ENCODE data around the gene GPR18. TPM values are rescaled to one million over a fixed set of nuclear protein-coding genes. Genes with fewer than 3 reads are reported as not detected.

GPR18 gene
- total RNA-seq, 1 experiment from 2014 or later: not detected

DNA sequence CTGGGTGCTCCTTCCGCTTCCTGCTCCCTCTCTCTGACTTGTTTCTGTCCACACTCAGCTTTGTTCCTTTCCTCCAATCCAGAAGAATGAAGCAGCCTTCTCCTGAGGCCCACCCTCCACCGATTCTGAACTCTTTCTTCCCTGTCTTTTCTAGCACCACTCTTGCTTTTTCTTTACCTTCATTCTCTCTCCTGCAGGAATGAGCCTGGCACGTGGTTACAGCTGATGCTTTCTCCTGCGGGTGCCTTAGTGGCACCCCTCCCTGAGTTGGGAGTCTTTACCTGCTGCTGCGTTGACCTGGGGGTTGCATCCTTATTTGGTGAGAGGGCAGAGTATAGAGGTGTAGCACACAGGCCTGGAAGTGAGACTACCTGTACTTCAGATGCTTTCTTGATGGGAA, 51.3 kb downstream of the GPR18 start:
- H3K4me3 ChIP-seq (ENCODE audit: low read depth, low read length, poor library complexity, severe bottlenecking): no peak overlapping the region
- POLR2A ChIA-PET (ENCODE audit: low non-redundant PET): no interaction called here
- intact Hi-C loops (cut with micrococcal nuclease; ENCODE audit: unreplicated experiment): no loop called here
- H3K9me3 ChIP-seq (ENCODE audit: low read depth, low read length, poor library complexity, severe bottlenecking): no peaks in the 10 kb centered on the region
- H3K27me3 ChIP-seq (replicated peaks; ENCODE audit: insufficient read depth, low read depth, low read length, poor library complexity): no peaks in the 10 kb centered on the region
- TF ChIP-seq EZH2 (IDR thresholded peaks at IDR 0.05; ENCODE audit: borderline replicate concordance, low read depth, low read length, poor library complexity, severe bottlenecking) (no peak), CTCF (conservative IDR thresholded peaks at IDR 0.05; ENCODE audit: low read depth, low read length) (no peak)
- CTCF ChIA-PET: no interaction called here
- BruUV-seq (replicated peaks): no TSS peak
- H3K36me3 ChIP-seq (ENCODE audit: insufficient read depth, low read length, poor library complexity, severe bottlenecking): no peaks in the 10 kb centered on the region
- no peak for DNase-seq (ENCODE audit: low spot score)
- H3K27ac ChIP-seq (ENCODE audit: low read depth, low read length, poor library complexity, severe bottlenecking): no peak overlapping the region
- H3K4me1 ChIP-seq (ENCODE audit: insufficient read depth, low read length, poor library complexity, severe bottlenecking): no peaks in the 10 kb centered on the region

GRCh38 chr13:99206226-99206625, 52.0 kb downstream of the GPR18 start:
- CTCF ChIA-PET: no interaction called here
- no TSS peak for BruUV-seq (replicated peaks)
- intact Hi-C loops (cut with micrococcal nuclease; ENCODE audit: unreplicated experiment): no loop called here

DNA sequence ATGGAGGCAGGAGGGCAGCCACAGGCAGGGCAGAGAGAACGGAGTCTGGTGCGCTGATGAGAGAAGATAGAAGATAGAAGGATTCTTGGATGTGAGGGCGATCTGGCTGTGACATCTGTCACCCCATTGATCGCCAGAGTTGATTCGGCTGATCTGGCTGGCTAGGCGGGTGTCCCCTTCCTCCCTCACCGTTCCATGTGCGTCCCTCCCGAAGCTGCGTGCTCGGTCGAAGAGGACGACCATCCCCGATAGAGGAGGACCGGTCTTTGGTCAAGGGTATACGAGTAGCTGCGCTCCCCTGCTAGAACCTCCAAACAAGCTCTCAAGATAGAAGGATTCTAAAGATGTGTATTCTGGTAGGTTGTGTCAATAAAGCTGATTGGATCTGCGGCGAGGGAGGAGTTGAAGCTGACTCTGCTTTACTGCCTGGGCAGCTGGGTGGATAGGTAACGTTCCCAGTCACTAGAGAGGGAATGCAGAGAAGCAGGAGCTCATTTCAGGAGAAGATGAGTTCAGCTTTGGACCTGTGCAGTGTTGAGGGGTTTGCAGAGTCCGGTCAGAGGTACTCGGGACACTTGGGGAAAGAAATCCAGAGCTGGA, 52.5 kb downstream of the GPR18 start:
- BruUV-seq (replicated peaks): no TSS peak

More at GRCh38 chr13:99206226-99206625, 52.0 kb downstream of the GPR18 start:
- DNase-seq (ENCODE audit: low spot score): no peak
- no peak overlapping the region for H3K4me3 ChIP-seq (ENCODE audit: low read depth, low read length, poor library complexity, severe bottlenecking)
- H3K27ac ChIP-seq (ENCODE audit: low read depth, low read length, poor library complexity, severe bottlenecking): no peak overlapping the region
- no peaks in the 10 kb centered on the region for H3K9me3 ChIP-seq (ENCODE audit: low read depth, low read length, poor library complexity, severe bottlenecking)
- POLR2A ChIA-PET (ENCODE audit: low non-redundant PET): no interaction called here
- no peaks in the 10 kb centered on the region for H3K36me3 ChIP-seq (ENCODE audit: insufficient read depth, low read length, poor library complexity, severe bottlenecking)
- H3K27me3 ChIP-seq (replicated peaks; ENCODE audit: insufficient read depth, low read depth, low read length, poor library complexity): no peaks in the 10 kb centered on the region
- no peaks in the 10 kb centered on the region for H3K4me1 ChIP-seq (ENCODE audit: insufficient read depth, low read length, poor library complexity, severe bottlenecking)
- TF ChIP-seq CTCF (conservative IDR thresholded peaks at IDR 0.05; ENCODE audit: low read depth, low read length) (no peak), EZH2 (IDR thresholded peaks at IDR 0.05; ENCODE audit: borderline replicate concordance, low read depth, low read length, poor library complexity, severe bottlenecking) (no peak)

More for the DNA sequence above, 52.5 kb downstream of the GPR18 start:
- CTCF ChIA-PET: no interaction called here
- no peak overlapping the region for H3K4me3 ChIP-seq (ENCODE audit: low read depth, low read length, poor library complexity, severe bottlenecking)
- no peak for DNase-seq (ENCODE audit: low spot score)
- H3K36me3 ChIP-seq (ENCODE audit: insufficient read depth, low read length, poor library complexity, severe bottlenecking): no peaks in the 10 kb centered on the region
- no peak for TF ChIP-seq EZH2 (IDR thresholded peaks at IDR 0.05; ENCODE audit: borderline replicate concordance, low read depth, low read length, poor library complexity, severe bottlenecking)
- TF ChIP-seq CTCF (conservative IDR thresholded peaks at IDR 0.05; ENCODE audit: low read depth, low read length): no peak
- H3K27me3 ChIP-seq (replicated peaks; ENCODE audit: insufficient read depth, low read depth, low read length, poor library complexity): no peaks in the 10 kb centered on the region
- H3K27ac ChIP-seq (ENCODE audit: low read depth, low read length, poor library complexity, severe bottlenecking): no peak overlapping the region
- no peaks in the 10 kb centered on the region for H3K9me3 ChIP-seq (ENCODE audit: low read depth, low read length, poor library complexity, severe bottlenecking)
- intact Hi-C loops (cut with micrococcal nuclease; ENCODE audit: unreplicated experiment): no loop called here
- POLR2A ChIA-PET (ENCODE audit: low non-redundant PET): no interaction called here
- no peaks in the 10 kb centered on the region for H3K4me1 ChIP-seq (ENCODE audit: insufficient read depth, low read length, poor library complexity, severe bottlenecking)

Other genes starting within 250 kb of the GPR18 start
- 45.8 and 46.2 TPM in 2 replicates for gene UBAC2, start 57.5 kb downstream of the GPR18 start, total RNA-seq (2021)
- gene GPR183, start 49.0 kb upstream of the GPR18 start, total RNA-seq (2021): not detected in 2 replicates
- 89.8 and 96.3 TPM in 2 replicates for gene TM9SF2, start 243.1 kb upstream of the GPR18 start, total RNA-seq (2021)